ENCODE measurements around the gene PRKACA.

- TF ChIP-seq TAF1 (IDR thresholded peaks at IDR 0.05; ENCODE audit: borderline replicate concordance, low read depth, low read length) (no peak), POLR2A (IDR thresholded peaks at IDR 0.05; ENCODE audit: low read depth, low read length) (no peak), POLR2AphosphoS5 (IDR thresholded peaks at IDR 0.05; ENCODE audit: low read depth, low read length) (no peak)
These were observed 3.7 kb downstream of the PRKACA start for GRCh38 chr19:14113762-14114414.
